Heart right ventricle (tissue), 16 donors: ENCODE results near the gene ZNRD2. TPM values are rescaled to one million over a fixed set of nuclear protein-coding genes. Genes with fewer than 3 reads are reported as not detected.

Source experiments
- ATAC-seq, 8 donors: fragments of 200-7000 bp; cut with Tn5 transposase; one replicate each; pipeline ENCODE4 v1.9.1; 2020; ENCODE audit warnings: mild to moderate bottlenecking in 8 of 8, moderate library complexity in 8 of 8, moderate number of reproducible peaks in 1 of 8
- DNase-seq, 2 donors: peaks; one replicate each; pipeline ENCODE4 v3.0.0-alpha.2; 2020
- H3K27ac ChIP-seq, 10 donors: fragments of 200-600 bp; sonication (generic) in 2 of 10; one replicate each; pipeline versions ENCODE4 v1.5.0 to v1.8.0; 2020 to 2022; ENCODE audit warnings: mild to moderate bottlenecking in 3 of 10
- H3K27me3 ChIP-seq, 7 donors: fragments of 200-600 bp; one replicate each; pipeline ENCODE4 v1.8.0; 2021 to 2022; ENCODE audit warnings: mild to moderate bottlenecking in 2 of 7
- H3K36me3 ChIP-seq, 9 donors: fragments of 200-600 bp; sonication (generic) in 1 of 9; one replicate each; pipeline versions ENCODE4 v1.5.0 to v1.8.0; 2020 to 2022; ENCODE audit warnings: mild to moderate bottlenecking in 2 of 9
- H3K4me1 ChIP-seq, 9 donors: fragments of 200-600 bp; sonication (generic) in 1 of 9; one replicate each; pipeline versions ENCODE4 v1.5.0 to v1.8.0; 2020 to 2022; ENCODE audit warnings: mild to moderate bottlenecking in 4 of 9
- H3K4me3 ChIP-seq, 10 donors: fragments of 200-600 bp; sonication (generic) in 2 of 10; one replicate each; pipeline versions ENCODE4 v1.5.0 to v1.8.0; 2020 to 2022; ENCODE audit warnings: mild to moderate bottlenecking in 7 of 10, moderate library complexity in 2 of 10
- H3K9me3 ChIP-seq, 11 donors: fragments of 200-600 bp in 10 of 11; sonication (generic) in 2 of 11; one replicate each; pipeline versions ENCODE4 v1.5.0 to v1.8.0; 2013 to 2022; ENCODE audit warnings: mild to moderate bottlenecking in 2 of 11, control low read depth in 1 of 11, moderate library complexity in 1 of 11
- WGBS, 2 donors: extraction: QIAGEN DNeasy Blood & Tissue Kit; methylation state at CpG; one replicate each; pipeline ENCODE4 v1.1.7; 2013; ENCODE audit warnings: inconsistent platforms in 1 of 2; 5-methylcytosine and 5-hydroxymethylcytosine counted together
- intact Hi-C, 10 donors: fragments of 100-400 bp; cut with DNase I; formaldehyde crosslinking; loops; one replicate each; pipeline versions ENCODE4 v1.11.1 to v1.14.2; 2022
- polyA plus RNA-seq, 2 donors: library from polyadenylated mRNA; stranded (reverse); fragments of 200-250 nt; gene quantifications; one replicate each; pipeline ENCODE4 v1.2.3, GENCODE V29; 2013
- total RNA-seq, 10 donors: library from RNA; stranded (reverse); fragmentation: NEBNext Ultra II Directional in 3 of 10; extraction: Animal tissue kit (Norgen Biotek cat#: 25700) in 3 of 10; gene quantifications; one replicate each; pipeline versions ENCODE4 v1.2.1 to v1.2.4, GENCODE V29; 2021 to 2023
- TF ChIP-seq, protein P1 (sequence below), 9 donors: fragments of 200-600 bp; sonication (generic) in 2 of 9; IDR thresholded peaks; one replicate each; pipeline versions ENCODE4 v1.5.0 to v1.8.0; 2021 to 2022; ENCODE audit warnings: antibody characterized with exemption in 9 of 9, mild to moderate bottlenecking in 5 of 9, moderate library complexity in 1 of 9
- donor health status: Arrhythmogenic right ventricular cardiomyopathy.
- donor health status: ischemic (EF 13 %, LVEDD 7.1; RV severe dilation, severe dysfunction).
- donor health status: healthy with polysubstance abuse.
- donor health status: DM: no; HTN: yes; CAD: no.
- donor health status: DM: no; HTN: no; CAD: no.
- donor health status: ischemic (EF 25% LVEDD 6.9; RV normal size, moderate dysfunction).
- donor health status: ischemic (EF 25% LVEDD 5.7; RV mildly dilated, moderate dysfunction).
- donor health status: healthy.
- donor health status: DM: yes; HTN: yes; CAD: no.
- donor health status: Ischemic cardiomyopathy.
- donor health status: ischemic (EF 35%, LVEDD 5.7; RV mildly dilated, moderate dysfunction).
- donor health status: nonischemic (EF 11% LVEDD 7.7; RV severe dilation, severe dysfunction).
- donor health status: DM: yes; HTN: yes; CAD: no.
- donor health status: PGD.
- donor health status: ischemic (EF 29% LVEDD 5.4; RV normal size, mild dysfunction).
- donor health status: nonischemic (EF 23%, LVEDD 6.1; RV moderate dilation, normal function).

Gene ZNRD2
- total and polyA plus RNA-seq, 12 donors = 23.7 to 92.0 (median 27.7) TPM

DNA sequence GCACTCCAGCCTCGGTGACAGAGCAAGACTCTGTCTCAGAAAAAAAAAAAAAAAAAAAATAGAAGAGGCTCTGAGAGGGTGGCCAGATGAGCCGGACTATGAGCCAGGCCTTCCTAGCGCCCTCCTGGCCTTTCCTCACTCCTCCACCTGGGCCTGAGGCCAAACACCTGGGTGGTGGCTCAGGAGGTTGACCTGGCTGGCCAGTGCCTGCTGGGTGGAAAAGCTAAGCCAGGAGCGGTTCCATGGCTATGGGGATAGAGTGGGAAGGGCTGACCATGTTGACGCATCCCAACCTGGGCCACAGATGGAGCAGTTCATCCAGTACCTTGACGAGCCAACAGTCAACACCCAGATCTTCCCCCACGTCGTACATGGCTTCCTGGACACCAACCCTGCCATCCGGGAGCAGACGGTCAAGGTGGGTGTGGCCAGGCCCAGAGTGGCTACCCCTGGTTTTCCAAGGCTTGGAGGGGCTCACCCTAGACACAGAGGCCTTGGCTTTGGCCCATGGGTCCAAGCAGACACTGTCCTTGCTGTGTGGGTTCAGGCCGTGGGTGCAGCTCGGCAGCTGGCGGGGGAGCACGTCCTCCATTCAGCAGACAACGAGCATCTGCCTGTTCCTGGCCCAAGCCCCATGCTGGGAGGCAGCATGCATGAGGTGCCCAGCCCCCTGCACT is 37.8 kb upstream of the ZNRD2 start:
- no peak for ATAC-seq

DNA sequence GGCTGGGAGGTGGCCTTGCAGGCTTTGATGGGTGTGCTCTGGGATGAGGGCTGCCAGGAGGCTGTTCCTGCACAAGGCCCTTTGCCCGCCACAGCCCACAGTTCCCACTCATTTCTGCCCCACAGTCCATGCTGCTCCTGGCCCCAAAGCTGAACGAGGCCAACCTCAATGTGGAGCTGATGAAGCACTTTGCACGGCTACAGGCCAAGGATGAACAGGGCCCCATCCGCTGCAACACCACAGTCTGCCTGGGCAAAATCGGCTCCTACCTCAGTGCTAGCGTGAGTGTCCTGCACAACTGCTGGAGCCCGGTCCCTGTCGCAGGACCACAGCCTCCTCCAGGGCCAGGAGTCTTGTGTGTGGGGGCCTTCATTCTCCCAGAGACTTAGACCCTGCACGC is 35.2 kb upstream of the ZNRD2 start:
- intact Hi-C loops = loop anchor here in 2 of 10 donors (5.0 to 10.0 kb wide), 2 partner anchors 37 to 50 kb away; partner anchors contain the start of genes FAM89B (in 1 of the 2) and ZNRD2 (in 1 of the 2)
- no peaks in the 10 kb centered on the region for H3K9me3 ChIP-seq
- ATAC-seq (no peak), DNase-seq (no peak)
- no peaks in the 10 kb centered on the region for H3K27me3 ChIP-seq
- H3K27ac ChIP-seq = no peak overlapping the region
- H3K36me3 ChIP-seq = peaks cover 0 to 92% (median 54%) of the 10 kb centered on the region in 9 donors
- H3K4me1 ChIP-seq = peaks cover 0 to 9% (median 8%) of the 10 kb centered on the region in 9 donors
- WGBS, 2 donors = 79 to 85% methylated on average over 9 of the region's 9 CpGs
- H3K4me3 ChIP-seq = no peak overlapping the region
- TF ChIP-seq, protein P1, sequence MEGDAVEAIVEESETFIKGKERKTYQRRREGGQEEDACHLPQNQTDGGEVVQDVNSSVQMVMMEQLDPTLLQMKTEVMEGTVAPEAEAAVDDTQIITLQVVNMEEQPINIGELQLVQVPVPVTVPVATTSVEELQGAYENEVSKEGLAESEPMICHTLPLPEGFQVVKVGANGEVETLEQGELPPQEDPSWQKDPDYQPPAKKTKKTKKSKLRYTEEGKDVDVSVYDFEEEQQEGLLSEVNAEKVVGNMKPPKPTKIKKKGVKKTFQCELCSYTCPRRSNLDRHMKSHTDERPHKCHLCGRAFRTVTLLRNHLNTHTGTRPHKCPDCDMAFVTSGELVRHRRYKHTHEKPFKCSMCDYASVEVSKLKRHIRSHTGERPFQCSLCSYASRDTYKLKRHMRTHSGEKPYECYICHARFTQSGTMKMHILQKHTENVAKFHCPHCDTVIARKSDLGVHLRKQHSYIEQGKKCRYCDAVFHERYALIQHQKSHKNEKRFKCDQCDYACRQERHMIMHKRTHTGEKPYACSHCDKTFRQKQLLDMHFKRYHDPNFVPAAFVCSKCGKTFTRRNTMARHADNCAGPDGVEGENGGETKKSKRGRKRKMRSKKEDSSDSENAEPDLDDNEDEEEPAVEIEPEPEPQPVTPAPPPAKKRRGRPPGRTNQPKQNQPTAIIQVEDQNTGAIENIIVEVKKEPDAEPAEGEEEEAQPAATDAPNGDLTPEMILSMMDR (IDR thresholded peaks at IDR 0.05) = no peak

More for the DNA sequence above, 37.8 kb upstream of the ZNRD2 start:
- H3K27me3 ChIP-seq = no peaks in the 10 kb centered on the region
- H3K4me3 ChIP-seq = no peak overlapping the region
- DNase-seq = no peak
- no peaks in the 10 kb centered on the region for H3K9me3 ChIP-seq
- peaks cover 0 to 100% (median 43%) of the 10 kb centered on the region in 9 donors for H3K36me3 ChIP-seq
- 85 to 87% methylated on average over 15 of the region's 15 CpGs for WGBS, 2 donors
- peaks cover 0 to 5% (median 0%) of the 10 kb centered on the region in 9 donors for H3K4me1 ChIP-seq
- intact Hi-C loops = loop anchor here in 1 of 10 donors (10.0 kb wide), 1 partner anchor 52 kb away; no protein-coding TSS in a partner anchor
- no peak overlapping the region for H3K27ac ChIP-seq
- TF ChIP-seq, protein P1 (IDR thresholded peaks at IDR 0.05) = no peak

DNA sequence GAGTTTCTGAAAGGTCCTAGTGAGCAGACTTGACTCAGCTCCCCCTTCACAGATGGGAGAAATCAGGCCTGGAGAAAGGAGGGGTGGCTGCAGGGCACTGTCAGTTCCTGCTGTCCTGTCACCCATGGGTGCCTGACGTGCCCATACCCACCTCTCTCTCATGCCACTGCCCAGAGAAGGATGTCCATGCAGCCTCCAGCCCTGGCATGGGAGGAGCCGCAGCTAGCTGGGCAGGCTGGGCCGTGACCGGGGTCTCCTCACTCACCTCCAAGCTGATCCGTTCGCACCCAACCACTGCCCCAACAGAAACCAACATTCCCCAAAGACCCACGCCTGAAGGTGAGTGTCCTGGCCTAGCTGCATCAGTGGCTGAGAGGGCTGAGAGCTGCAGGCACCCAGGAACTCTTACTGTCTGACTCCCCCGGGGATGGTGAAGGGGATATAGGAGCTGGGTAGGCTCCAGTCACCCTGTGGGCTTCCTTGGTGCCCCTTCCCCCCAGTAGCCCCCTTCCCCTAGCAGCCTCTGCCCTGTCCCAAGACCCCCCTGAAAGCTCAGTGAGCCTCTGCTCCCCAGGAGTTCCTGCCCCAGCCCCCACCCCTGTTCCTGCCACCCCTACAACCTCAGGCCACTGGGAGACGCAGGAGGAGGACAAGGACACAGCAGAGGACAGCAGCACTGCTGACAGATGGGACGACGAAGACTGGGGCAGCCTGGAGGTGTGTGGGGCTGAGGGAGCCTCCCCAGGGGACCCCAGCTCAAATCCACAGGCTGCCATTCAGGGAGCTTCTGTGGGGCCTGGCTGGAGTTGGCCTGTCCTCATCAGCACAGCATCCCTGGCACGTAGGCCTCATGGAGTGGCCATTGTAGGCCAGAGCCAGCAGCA is 33.6 kb upstream of the ZNRD2 start:
- 77 to 86% methylated on average over 12 of the region's 12 CpGs for WGBS, 2 donors
- ATAC-seq (no peak), DNase-seq (no peak)
- intact Hi-C loops = loop anchor here in 2 of 10 donors (5.0 to 10.0 kb wide), 2 partner anchors 36 to 48 kb away; partner anchors contain the start of genes FAM89B (in 1 of the 2) and ZNRD2 (in 1 of the 2)
- TF ChIP-seq, protein P1 (IDR thresholded peaks at IDR 0.05) = no peak
- H3K36me3 ChIP-seq = peaks cover 0 to 77% (median 39%) of the 10 kb centered on the region in 9 donors
- peaks cover 8 to 24% (median 20%) of the 10 kb centered on the region in 9 donors for H3K4me1 ChIP-seq
- no peaks in the 10 kb centered on the region for H3K9me3 ChIP-seq
- H3K27ac ChIP-seq = no peak overlapping the region
- H3K27me3 ChIP-seq = no peaks in the 10 kb centered on the region
- no peak overlapping the region for H3K4me3 ChIP-seq

DNA sequence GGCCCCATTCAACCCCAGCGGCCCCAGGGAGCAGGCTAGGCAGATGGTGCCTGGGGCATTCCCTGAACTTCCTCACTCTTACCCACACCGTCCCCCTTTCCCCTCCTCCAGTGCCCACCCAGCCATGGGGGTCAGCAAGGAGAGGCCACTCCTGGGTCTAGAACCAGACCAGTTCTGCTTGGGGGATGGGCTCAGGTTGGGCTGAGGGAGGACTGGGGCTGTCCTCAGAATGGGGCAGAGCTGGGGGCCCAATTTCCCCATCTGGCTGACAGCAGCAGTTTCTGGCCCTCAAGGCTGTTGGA is 33.0 kb upstream of the ZNRD2 start:
- Histone ChIP-seq H3K4me3 (no peak overlapping the region), H3K27ac (no peak overlapping the region), H3K36me3 (peaks cover 0 to 73% (median 33%) of the 10 kb centered on the region in 9 donors), H3K27me3 (no peaks in the 10 kb centered on the region), H3K4me1 (peaks cover 11 to 28% (median 21%) of the 10 kb centered on the region in 9 donors), H3K9me3 (no peaks in the 10 kb centered on the region)
- ATAC-seq (no peak), DNase-seq (no peak)
- TF ChIP-seq, protein P1 (IDR thresholded peaks at IDR 0.05) = no peak
- WGBS, 2 donors = 92 to 100% methylated on average over 2 of the region's 2 CpGs
- intact Hi-C loops = loop anchor here in 2 of 10 donors (5.0 to 10.0 kb wide), 2 partner anchors 35 to 48 kb away; partner anchors contain the start of genes FAM89B (in 1 of the 2) and ZNRD2 (in 1 of the 2)
